ENCODE data around the gene DCX.

DNA sequence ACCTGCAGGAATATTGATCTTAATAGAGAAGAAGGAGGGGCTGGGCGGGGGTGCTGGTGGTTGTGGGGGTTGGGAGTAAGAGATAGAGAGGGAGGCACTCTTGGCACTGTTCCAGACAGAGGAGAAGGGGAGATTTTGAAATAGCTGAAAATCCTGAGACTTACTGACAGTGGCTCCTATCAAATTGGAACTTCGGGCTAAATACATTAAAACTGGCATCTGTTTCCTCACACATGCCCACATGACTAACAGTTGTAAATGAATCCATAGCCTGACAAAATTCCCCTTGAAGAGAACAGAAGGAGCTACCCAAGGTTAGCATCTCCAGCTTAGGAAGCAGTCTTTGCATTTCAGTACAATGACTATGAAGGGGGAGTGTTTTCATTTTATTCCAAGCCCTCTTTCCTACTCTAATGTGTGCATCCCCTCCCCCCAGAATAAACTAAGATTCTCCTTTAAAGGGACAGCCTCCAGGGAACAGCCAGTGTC, 1.4 kb downstream of the DCX start:
- TF ChIP-seq, protein P1, sequence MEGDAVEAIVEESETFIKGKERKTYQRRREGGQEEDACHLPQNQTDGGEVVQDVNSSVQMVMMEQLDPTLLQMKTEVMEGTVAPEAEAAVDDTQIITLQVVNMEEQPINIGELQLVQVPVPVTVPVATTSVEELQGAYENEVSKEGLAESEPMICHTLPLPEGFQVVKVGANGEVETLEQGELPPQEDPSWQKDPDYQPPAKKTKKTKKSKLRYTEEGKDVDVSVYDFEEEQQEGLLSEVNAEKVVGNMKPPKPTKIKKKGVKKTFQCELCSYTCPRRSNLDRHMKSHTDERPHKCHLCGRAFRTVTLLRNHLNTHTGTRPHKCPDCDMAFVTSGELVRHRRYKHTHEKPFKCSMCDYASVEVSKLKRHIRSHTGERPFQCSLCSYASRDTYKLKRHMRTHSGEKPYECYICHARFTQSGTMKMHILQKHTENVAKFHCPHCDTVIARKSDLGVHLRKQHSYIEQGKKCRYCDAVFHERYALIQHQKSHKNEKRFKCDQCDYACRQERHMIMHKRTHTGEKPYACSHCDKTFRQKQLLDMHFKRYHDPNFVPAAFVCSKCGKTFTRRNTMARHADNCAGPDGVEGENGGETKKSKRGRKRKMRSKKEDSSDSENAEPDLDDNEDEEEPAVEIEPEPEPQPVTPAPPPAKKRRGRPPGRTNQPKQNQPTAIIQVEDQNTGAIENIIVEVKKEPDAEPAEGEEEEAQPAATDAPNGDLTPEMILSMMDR (IDR thresholded peaks at IDR 0.05) = no peak
- no peak for TF ChIP-seq EZH2 (IDR thresholded peaks at IDR 0.05; ENCODE audit: borderline replicate concordance, insufficient read depth, low read depth, low read length, poor library complexity, severe bottlenecking)

All from B cell (primary cell).